ENCODE data around the gene IGF1R. TPM values are rescaled to one million over a fixed set of nuclear protein-coding genes. Genes with fewer than 3 reads are reported as not detected.

The IGF1R gene
- total RNA-seq, 2 donors from 2014 or later = 35.0 to 37.0 TPM

DNA sequence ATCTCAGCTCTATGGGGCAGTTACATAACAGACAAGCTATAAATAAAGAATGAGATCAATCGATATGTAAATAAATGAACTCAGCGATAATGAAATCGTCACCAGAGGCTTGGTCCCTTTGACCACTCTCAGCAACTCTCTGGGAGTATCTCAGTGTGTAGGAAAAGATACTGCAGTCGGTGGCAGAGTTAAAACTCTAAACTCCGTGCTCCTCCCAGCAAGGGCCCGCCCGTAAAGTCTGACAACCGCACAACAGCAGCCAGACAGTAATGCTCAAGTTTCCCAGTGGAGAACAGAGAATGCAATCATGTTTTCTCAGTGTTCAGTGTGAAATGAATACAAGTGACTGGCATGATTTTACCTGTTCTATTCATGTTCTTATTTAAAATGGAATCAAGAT lies 28.3 kb upstream of the IGF1R start:
- DNase-seq = no peak
- Histone ChIP-seq H3K27ac (no peak overlapping the region), H3K27me3 (no peaks in the 10 kb centered on the region), H3K36me3 (no peaks in the 10 kb centered on the region), H3K9me3 (no peaks in the 10 kb centered on the region), H3K4me3 (no peak overlapping the region), H3K9ac (ENCODE audit: low read depth in 2 of 2, low read length in 2 of 2) (no peak overlapping the region), H3K4me1 (no peaks in the 10 kb centered on the region)
- intact Hi-C loops (cut with DNase I) = no loop called here
- TF ChIP-seq CTCF (IDR thresholded peaks at IDR 0.05) = no peak

- Histone ChIP-seq H3K27me3 (no peaks in the 10 kb centered on the region), H3K4me3 (no peak overlapping the region), H3K36me3 (no peaks in the 10 kb centered on the region), H3K9me3 (no peaks in the 10 kb centered on the region), H3K4me1 (no peaks in the 10 kb centered on the region), H3K27ac (no peak overlapping the region), H3K9ac (ENCODE audit: low read depth in 2 of 2, low read length in 2 of 2) (no peak overlapping the region)
- TF ChIP-seq CTCF (IDR thresholded peaks at IDR 0.05) = no peak
- intact Hi-C loops (cut with DNase I) = no loop called here
- no peak for DNase-seq
Observed at GRCh38 chr15:98621021-98621420, 27.3 kb upstream of the IGF1R start.

GRCh38 chr15:98625614-98626013 lies 22.7 kb upstream of the IGF1R start:
- TF ChIP-seq CTCF (IDR thresholded peaks at IDR 0.05) = no peak
- no peak overlapping the region for H3K9ac ChIP-seq (ENCODE audit: low read depth in 2 of 2, low read length in 2 of 2)
- no peaks in the 10 kb centered on the region for H3K4me1 ChIP-seq
- no peak overlapping the region for H3K4me3 ChIP-seq
- no peak overlapping the region for H3K27ac ChIP-seq
- H3K9me3 ChIP-seq = no peaks in the 10 kb centered on the region
- no peaks in the 10 kb centered on the region for H3K27me3 ChIP-seq
- no peaks in the 10 kb centered on the region for H3K36me3 ChIP-seq
- intact Hi-C loops (cut with DNase I) = no loop called here
- DNase-seq = no peak

- no peak overlapping the region for H3K9ac ChIP-seq (ENCODE audit: low read depth in 2 of 2, low read length in 2 of 2)
- H3K27me3 ChIP-seq = no peaks in the 10 kb centered on the region
- no peak overlapping the region for H3K4me3 ChIP-seq
- no peaks in the 10 kb centered on the region for H3K9me3 ChIP-seq
- no peaks in the 10 kb centered on the region for H3K4me1 ChIP-seq
- TF ChIP-seq CTCF (IDR thresholded peaks at IDR 0.05) = no peak
- intact Hi-C loops (cut with DNase I) = no loop called here
- no peak for DNase-seq
- no peak overlapping the region for H3K27ac ChIP-seq
- no peaks in the 10 kb centered on the region for H3K36me3 ChIP-seq
Observed at GRCh38 chr15:98626153-98626552, 22.2 kb upstream of the IGF1R start.

- DNase-seq = no peak
- no peak overlapping the region for H3K27ac ChIP-seq
- no peak overlapping the region for H3K4me3 ChIP-seq
- TF ChIP-seq CTCF (IDR thresholded peaks at IDR 0.05) = no peak
- no peaks in the 10 kb centered on the region for H3K36me3 ChIP-seq
- intact Hi-C loops (cut with DNase I) = no loop called here
- H3K27me3 ChIP-seq = no peaks in the 10 kb centered on the region
- H3K9me3 ChIP-seq = no peaks in the 10 kb centered on the region
- H3K9ac ChIP-seq (ENCODE audit: low read depth in 2 of 2, low read length in 2 of 2) = no peak overlapping the region
- H3K4me1 ChIP-seq = no peaks in the 10 kb centered on the region
Observed at GRCh38 chr15:98628216-98628615, 20.1 kb upstream of the IGF1R start.

DNA sequence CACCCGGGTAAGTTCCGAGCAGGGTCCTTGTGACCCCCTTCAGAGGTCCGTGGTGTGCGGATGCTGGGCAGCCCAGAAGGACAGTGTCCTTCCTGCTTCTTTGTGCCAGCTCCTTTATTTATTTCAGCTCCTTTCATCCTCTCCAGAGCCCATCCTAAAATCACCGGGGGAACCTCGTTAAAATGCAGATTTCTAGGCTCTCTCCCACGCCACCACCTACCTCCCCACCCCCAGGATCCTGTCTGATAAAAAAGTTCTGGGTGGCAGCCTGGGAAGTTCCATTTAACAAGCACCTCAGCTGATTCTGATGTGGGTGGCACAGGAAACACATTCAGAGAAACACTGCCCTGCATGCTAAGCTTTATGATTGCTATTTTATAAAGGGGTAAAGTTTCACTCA lies 12.5 kb upstream of the IGF1R start:
- no peak overlapping the region for H3K4me3 ChIP-seq
- no peaks in the 10 kb centered on the region for H3K36me3 ChIP-seq
- H3K27ac ChIP-seq = no peak overlapping the region
- H3K27me3 ChIP-seq = no peaks in the 10 kb centered on the region
- no peaks in the 10 kb centered on the region for H3K4me1 ChIP-seq
- no peak overlapping the region for H3K9ac ChIP-seq (ENCODE audit: low read depth in 2 of 2, low read length in 2 of 2)
- intact Hi-C loops (cut with DNase I) = no loop called here
- no peaks in the 10 kb centered on the region for H3K9me3 ChIP-seq
- no peak for TF ChIP-seq CTCF (IDR thresholded peaks at IDR 0.05)
- no peak for DNase-seq

Measured in colonic mucosa (tissue), 4 donors.